Stimulated activated naive CD4-positive, alpha-beta T cell treated with Interleukin-2 at 50 U/mL for 16 hours (primary cell): ENCODE results near the gene MTHFD1L.
"Not testable (repeated sequence)": the region's sequence is repeated elsewhere in the genome, so short reads cannot be mapped to it uniquely, and the experiment has no call there.

Experiments
- DNase-seq: peaks from one replicate; lab custom pipeline; 2025; lab: John Stamatoyannopoulos, UW

MTHFD1L gene

GRCh38 chr6:151015101-151015700, 149.7 kb downstream of the MTHFD1L start:
- no peak for DNase-seq

DNA sequence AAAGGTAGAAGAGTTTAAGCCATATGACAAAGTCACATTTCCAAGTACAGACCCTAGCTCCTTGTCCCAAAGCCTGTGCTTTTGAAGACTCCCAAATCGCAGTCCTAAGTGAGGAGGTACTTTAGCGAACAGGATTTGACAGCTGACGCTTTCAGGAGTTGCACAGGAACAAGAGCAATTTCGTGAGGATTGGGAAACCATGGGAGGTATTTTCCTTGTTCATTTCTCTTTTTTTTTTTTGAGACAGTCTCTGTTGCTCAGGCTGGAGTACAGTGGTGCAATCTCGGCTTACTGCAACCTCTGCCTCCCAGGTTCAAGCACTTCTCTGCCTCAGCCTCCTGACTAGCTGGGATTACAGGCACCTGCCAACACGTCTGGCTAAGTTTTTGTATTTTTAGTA, 150.6 kb downstream of the MTHFD1L start:
- DNase-seq = no peak

GRCh38 chr6:151018046-151018445, 152.5 kb downstream of the MTHFD1L start:
- no peak for DNase-seq

- no peak for DNase-seq
Measured at GRCh38 chr6:151018911-151019782, 153.6 kb downstream of the MTHFD1L start.

- no peak for DNase-seq
Measured at GRCh38 chr6:151021896-151022295, 156.4 kb downstream of the MTHFD1L start.

DNA sequence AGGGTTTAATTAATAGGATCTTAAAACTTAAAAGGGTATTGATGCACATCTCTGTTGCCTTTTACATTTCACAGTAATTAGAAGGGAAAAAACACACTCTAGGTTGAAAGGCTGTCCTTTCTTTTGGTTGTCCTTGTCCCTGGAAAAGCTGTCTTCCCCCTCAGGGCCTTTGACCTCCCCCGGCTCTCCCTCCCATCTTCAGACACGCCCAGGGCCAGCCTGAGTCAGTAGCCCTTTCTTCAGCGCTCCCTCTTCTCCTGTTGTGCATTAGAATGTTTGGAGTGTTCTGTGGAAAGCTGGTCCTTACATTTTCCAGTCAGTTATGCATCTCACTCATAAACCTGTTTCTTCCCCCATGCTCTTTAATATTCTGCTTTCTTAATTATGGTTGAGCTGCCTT, 157.0 kb downstream of the MTHFD1L start:
- DNase-seq = no peak

GRCh38 chr6:151023342-151023741, 157.8 kb downstream of the MTHFD1L start:
- DNase-seq = no peak

DNA sequence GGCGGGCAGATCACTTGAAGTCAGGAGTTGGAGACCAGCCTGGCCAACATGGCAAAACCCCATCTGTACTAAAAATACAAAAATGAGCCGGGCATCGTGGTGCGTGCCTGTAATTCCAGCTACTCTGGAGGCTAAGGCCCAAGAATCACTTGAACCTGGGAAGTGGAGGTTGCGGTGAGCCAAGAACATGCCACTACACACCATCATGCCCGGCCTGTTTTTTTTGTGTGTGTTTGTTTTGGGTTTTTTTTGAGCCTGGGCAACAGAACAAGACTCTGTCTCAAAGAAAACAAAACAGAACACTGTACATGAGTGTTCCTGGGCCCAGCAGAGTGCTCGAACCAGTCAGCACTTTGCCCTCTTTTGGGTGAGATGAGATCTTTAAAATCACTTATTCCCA, 159.1 kb downstream of the MTHFD1L start:
- DNase-seq = no peak

- DNase-seq = no peak
Measured at GRCh38 chr6:151025076-151025475, 159.6 kb downstream of the MTHFD1L start.

GRCh38 chr6:151026041-151026663, 160.7 kb downstream of the MTHFD1L start:
- no peak for DNase-seq

GRCh38 chr6:151027295-151027747, 161.8 kb downstream of the MTHFD1L start:
- no peak for DNase-seq

DNA sequence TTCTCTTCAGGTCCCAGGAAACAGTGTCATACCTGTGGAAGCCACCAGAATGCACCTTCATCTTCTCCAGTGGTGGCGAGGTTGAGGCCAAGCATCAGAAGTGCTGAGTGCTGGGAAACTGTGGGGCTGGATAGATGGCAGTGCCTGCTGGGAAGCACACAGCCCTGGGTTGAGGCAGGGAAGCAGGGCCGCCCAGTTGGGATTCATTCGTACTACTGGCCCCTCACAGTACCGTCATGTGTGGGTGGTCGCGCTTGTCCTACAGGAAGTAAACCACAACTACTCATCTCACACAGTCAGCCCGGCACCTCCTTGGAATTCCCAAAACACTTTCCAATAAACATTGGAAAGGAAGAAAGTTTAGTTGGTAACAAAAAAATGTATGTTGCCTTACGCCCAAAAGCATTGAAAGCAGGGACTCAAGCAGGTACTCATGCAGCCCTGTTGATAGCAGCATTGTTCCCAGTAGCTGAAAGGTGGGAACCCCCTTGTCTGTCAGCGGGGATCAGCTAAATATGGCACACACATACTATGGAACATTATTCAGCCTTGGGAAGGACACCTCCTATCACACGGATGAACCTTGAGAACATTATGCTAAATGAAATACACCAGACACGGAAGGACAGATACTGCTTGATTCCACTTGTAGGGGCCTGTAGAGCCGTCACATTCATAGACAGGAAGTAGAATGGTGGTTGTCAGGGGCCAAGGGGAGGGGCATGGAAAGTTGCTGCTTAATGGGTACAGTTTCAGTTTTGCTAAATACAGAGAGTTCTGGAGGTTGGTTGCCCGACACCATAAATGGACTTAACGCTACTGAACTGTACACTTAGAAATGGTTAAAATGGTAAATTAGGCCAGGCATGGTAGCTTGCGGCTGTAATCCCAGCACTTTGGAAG, 162.7 kb downstream of the MTHFD1L start:
- no peak for DNase-seq

- no peak for DNase-seq
Measured at GRCh38 chr6:151029970-151030369, 164.5 kb downstream of the MTHFD1L start.

DNA sequence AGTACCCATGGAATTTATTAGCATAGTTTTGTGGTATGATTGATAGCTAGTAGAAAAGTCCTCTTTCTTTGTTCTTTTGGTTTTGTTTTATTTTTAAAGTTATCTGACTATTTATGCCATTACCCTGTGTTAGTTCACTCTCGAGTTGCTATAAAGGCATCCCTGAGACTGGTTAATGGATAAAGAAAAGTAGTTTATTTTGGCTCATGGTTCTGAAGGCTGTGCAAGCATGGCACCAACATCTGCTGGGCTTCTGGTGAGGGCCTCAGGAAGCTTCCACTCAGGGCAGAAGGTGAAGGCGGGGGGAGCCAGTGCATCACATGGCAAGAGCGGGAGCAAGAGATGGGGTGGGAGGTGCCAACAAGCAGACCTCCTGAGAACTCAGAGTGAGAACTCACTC, 166.5 kb downstream of the MTHFD1L start:
- DNase-seq = no peak

DNA sequence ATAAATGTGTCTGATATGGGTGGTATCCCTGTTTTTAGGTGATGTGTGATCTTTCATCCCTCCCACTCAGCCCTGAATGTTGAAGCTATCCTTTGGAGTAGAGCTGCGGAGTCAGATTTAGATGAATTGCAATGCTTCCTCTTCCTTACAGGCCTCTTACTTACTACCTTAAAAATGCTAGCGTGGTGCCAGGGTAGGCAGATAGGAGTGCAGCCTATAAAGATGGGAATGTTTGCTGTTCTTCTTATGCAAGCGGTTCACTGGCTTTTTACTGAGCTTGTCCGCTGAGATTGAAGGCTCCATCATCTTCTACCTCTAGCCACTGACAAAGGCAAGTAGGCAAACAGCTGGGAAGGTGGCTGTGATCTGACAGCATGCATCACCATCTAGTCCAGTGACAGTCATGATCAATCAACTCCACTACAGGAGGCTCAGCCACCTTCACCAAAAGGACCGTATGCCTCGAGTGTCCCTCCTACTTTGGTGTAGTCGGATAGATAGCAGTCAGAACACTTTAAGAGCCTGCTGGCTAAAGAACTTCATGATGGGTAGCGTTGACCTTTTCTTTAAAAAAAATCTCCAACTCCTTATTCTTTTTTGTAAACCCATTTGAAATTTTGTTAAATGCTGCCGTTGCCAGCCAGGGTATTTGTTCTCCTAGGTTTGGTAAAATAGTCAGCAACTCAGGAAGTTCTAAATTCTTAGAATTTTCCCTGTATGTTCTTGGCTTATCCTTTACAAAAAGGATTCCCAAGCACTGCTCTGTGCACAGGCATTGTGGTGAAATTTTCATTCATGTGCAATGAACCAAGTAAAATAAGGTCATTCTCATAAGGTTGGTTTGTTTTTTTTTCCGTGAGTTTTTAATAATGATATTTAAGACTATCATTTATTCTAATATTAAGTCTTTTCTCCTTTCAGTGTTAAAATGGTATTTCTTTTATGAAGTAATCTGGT, 169.6 kb downstream of the MTHFD1L start:
- DNase-seq = no peak

GRCh38 chr6:151036211-151036721, 170.8 kb downstream of the MTHFD1L start:
- not testable (repeated sequence) for DNase-seq

DNA sequence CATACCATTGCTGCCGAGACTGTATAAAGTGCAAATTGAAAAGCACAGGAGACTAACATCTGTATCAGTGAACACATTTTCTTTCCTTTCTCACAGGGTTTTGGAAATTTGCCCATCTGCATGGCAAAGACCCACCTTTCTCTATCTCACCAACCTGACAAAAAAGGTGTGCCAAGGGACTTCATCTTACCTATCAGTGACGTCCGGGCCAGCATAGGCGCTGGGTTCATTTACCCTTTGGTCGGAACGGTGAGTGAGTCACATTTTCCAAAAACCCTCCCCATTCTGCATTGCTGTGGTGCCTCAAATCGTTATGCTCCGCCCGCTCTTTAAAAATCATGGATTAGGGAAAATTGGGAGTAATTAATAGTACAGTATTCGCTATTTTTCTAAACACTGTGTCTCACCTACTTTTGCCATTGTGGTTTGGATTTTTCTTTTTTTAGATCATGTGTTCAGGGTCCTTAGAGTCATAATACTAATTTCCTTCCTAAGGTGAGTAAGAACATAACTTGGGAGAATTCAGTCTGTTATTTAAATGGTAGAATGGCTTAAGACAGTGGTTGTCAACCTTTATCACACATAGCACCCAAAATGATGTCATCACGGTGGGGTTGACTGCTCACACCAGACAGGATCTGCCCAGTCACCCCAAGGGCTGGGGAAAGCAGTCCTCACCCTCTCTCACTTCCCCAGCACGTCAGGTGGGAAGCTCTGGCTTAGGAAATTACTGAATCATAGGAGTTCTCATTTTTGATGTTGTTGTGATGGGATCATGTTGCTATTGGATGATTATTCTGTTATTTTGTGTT, 171.6 kb downstream of the MTHFD1L start:
- DNase-seq = no peak

DNA sequence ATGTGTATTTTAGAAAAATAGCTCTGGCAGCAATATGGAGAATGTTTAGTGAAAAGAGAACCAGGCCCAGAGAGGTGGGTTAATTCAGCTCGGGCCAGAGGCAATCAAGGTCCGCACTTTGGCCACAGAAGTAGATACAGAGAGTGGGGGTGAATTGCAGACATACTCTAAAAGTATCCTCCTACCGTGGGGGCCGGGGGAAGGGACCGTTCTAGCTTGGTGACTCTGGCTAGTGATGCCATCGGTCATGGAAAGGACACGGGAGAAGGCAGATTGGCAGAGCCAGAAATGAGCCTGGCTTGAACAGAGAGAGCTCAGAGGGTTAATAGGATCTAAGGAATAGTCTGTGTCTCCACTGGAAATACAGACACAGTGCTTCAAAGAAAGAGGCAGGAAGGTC, 173.1 kb downstream of the MTHFD1L start:
- no peak for DNase-seq

DNA sequence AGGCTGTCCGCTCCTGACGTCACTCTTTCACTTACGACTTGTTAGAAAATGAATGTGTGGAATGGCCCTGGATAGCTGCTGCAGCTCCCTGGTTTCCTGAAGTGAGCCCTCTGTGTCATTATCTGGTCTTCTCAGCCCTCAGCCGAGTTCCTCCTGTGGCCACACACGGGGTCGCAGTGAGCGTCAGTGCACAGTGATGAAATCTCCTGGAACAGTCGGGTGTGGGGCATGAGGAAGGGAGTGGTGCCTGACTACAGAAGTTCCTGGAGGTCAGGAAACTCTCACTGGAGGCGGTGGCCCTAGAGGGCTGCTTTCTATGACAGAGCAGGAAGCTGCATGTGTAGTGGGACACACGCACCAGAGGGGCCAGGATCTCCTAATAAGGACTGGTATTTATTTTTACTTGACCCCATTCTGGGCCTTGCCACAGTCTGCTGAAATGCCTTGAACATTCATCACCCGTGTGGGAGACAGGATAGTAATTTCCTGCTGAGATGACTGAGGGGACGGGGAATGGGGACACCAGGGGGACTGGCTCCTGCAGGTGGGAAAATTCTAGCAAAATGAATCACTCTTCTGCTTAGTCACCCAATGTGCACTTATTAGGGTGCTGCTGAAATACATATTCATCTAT, 175.5 kb downstream of the MTHFD1L start:
- not testable (repeated sequence) for DNase-seq
